ENCODE measurements around the gene BACH2. TPM values are rescaled to one million over a fixed set of nuclear protein-coding genes. Genes with fewer than 3 reads are reported as not detected.

Gene BACH2
- total RNA-seq, 1 experiment from 2014 or later: 3.3 TPM

DNA sequence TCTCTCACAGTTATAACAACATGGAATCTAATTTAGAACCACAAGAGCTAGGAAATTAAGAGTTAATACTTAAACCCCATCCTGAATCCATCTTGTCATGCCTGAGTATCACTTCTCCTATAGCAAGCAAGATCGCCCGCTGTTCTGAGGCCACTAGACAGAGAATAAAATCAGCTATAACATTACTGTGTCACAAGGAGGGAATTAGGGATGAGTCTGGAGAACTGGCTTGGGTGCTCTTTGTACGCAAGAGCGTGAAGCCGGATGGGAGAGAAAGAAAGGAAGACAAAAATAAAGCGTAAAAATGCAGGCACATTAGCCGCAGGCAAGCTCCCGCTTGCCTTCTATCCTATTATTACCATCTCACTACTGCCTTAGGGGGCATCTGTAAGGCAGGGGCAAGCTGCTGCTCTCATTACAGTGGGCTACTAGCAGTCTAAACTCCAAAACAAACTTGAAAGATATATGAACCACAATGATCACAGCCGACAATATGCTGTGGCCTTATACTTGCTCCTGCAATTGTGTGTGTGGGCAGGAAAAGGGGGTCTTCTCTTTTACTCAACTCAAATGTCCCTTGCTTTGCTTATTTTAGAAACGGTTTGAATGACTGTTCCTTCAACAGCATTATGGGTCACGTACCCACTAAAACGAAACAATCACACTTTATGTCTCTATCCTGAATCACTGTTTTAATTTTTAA lies 320.5 kb downstream of the BACH2 start:
- RAD21 ChIA-PET (ENCODE audit: low non-redundant PET in 1 of 2, low total read pairs in 2 of 2, uncharacterized antibody in 2 of 2, unreplicated experiment in 2 of 2): no interaction called here
- Histone ChIP-seq H3K27me3 (ENCODE audit: insufficient read depth, low read length) (no peaks in the 10 kb centered on the region), H3K9ac (ENCODE audit: low read length) (no peak overlapping the region), H3K4me1 (ENCODE audit: control insufficient read depth in 1 of 2, insufficient read depth in 2 of 2, low read length in 2 of 2) (no peaks in the 10 kb centered on the region), H3K27ac (ENCODE audit: low read depth, low read length) (no peak overlapping the region), H3K36me3 (ENCODE audit: control insufficient read depth in 1 of 2, insufficient read depth in 2 of 2, low read length in 2 of 2) (no peaks in the 10 kb centered on the region), H3K4me3 (replicated peaks in 1 of 2; ENCODE audit: low read depth in 1 of 2, low read length in 2 of 2) (no peak overlapping the region), H3K79me2 (ENCODE audit: insufficient read depth, low read length) (no peaks in the 10 kb centered on the region), H4K20me1 (ENCODE audit: insufficient read depth) (no peaks in the 10 kb centered on the region), H3K9me2 (ENCODE audit: insufficient read depth) (no peaks in the 10 kb centered on the region), H3K4me2 (ENCODE audit: low read length) (no peak overlapping the region), H2AFZ (ENCODE audit: low read depth, low read length, poor library complexity, severe bottlenecking) (no peak overlapping the region), H3K9me3 (ENCODE audit: control insufficient read depth in 1 of 2, insufficient read depth in 1 of 2, low read depth in 1 of 2, low read length in 2 of 2) (no peaks in the 10 kb centered on the region)
- intact Hi-C loops (cut with micrococcal nuclease): no loop called here
- ATAC-seq (no peak), DNase-seq (ENCODE audit: low read depth, low spot score) (no peak)
- POLR2A ChIA-PET: no interaction called here
- no TSS peak for BruUV-seq (replicated peaks)
- CTCF ChIA-PET: no interaction called here
- TF ChIP-seq, protein P1, sequence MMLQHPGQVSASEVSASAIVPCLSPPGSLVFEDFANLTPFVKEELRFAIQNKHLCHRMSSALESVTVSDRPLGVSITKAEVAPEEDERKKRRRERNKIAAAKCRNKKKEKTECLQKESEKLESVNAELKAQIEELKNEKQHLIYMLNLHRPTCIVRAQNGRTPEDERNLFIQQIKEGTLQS (IDR thresholded peaks at IDR 0.05): no peak
- TF ChIP-seq CEBPB (IDR thresholded peaks at IDR 0.05; ENCODE audit: low read depth): no peak
- TF ChIP-seq RAD21 (IDR thresholded peaks at IDR 0.05; ENCODE audit: low read depth): no peak

DNA sequence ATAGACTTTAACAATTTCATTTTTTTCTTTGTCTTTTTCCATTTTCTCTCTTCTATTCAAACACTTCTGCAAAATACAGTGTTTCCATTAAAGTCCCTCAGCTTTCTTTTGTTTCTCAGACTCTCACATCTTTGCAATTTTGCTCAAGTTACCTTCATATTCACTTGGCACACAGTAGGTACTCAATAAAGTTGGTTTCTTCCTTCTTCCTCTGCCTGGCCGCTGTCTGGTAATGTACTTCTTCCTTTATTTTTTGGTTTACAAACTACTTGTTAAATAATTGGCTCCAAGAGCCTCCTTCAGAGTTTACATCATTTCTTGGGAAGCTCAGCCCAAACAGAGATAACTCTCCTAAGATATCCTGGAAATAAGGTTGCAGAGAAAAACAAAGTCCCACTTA lies 321.3 kb downstream of the BACH2 start:
- ChIA-PET POLR2A (no interaction called here), RAD21 (ENCODE audit: low non-redundant PET in 1 of 2, low total read pairs in 2 of 2, uncharacterized antibody in 2 of 2, unreplicated experiment in 2 of 2) (no interaction called here), CTCF (interaction anchor here (1.3 kb wide), 1 partner anchor 504 kb away, joined by 3 read pairs; no protein-coding TSS in a partner anchor)
- H3K27ac ChIP-seq (ENCODE audit: low read depth, low read length): no peak overlapping the region
- TF ChIP-seq FOSL1 (IDR thresholded peaks at IDR 0.05; ENCODE audit: low read depth): no peak
- TF ChIP-seq, protein P2, sequence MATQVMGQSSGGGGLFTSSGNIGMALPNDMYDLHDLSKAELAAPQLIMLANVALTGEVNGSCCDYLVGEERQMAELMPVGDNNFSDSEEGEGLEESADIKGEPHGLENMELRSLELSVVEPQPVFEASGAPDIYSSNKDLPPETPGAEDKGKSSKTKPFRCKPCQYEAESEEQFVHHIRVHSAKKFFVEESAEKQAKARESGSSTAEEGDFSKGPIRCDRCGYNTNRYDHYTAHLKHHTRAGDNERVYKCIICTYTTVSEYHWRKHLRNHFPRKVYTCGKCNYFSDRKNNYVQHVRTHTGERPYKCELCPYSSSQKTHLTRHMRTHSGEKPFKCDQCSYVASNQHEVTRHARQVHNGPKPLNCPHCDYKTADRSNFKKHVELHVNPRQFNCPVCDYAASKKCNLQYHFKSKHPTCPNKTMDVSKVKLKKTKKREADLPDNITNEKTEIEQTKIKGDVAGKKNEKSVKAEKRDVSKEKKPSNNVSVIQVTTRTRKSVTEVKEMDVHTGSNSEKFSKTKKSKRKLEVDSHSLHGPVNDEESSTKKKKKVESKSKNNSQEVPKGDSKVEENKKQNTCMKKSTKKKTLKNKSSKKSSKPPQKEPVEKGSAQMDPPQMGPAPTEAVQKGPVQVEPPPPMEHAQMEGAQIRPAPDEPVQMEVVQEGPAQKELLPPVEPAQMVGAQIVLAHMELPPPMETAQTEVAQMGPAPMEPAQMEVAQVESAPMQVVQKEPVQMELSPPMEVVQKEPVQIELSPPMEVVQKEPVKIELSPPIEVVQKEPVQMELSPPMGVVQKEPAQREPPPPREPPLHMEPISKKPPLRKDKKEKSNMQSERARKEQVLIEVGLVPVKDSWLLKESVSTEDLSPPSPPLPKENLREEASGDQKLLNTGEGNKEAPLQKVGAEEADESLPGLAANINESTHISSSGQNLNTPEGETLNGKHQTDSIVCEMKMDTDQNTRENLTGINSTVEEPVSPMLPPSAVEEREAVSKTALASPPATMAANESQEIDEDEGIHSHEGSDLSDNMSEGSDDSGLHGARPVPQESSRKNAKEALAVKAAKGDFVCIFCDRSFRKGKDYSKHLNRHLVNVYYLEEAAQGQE (IDR thresholded peaks at IDR 0.05; ENCODE audit: low read depth): no peak
- no peak for TF ChIP-seq EZH2phosphoT487 (IDR thresholded peaks at IDR 0.05; ENCODE audit: borderline replicate concordance)
- TF ChIP-seq SIN3A (IDR thresholded peaks at IDR 0.05; ENCODE audit: low read depth): no peak
- no peak for TF ChIP-seq POLR2AphosphoS5 (IDR thresholded peaks at IDR 0.05; ENCODE audit: low read depth, low read length)
- TF ChIP-seq, protein P3, sequence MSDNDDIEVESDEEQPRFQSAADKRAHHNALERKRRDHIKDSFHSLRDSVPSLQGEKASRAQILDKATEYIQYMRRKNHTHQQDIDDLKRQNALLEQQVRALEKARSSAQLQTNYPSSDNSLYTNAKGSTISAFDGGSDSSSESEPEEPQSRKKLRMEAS (IDR thresholded peaks at IDR 0.05): no peak
- no peak for TF ChIP-seq RAD21 (IDR thresholded peaks at IDR 0.05; ENCODE audit: low read depth)
- TF ChIP-seq CBX3 (IDR thresholded peaks at IDR 0.05; ENCODE audit: low read depth): no peak
- no peak for TF ChIP-seq CEBPB (IDR thresholded peaks at IDR 0.05; ENCODE audit: low read depth)
- no peak for TF ChIP-seq EZH2 (IDR thresholded peaks at IDR 0.05)
- TF ChIP-seq POLR2A (IDR thresholded peaks at IDR 0.05; ENCODE audit: borderline replicate concordance, extremely low read depth, insufficient read depth, insufficient read length): no peak
- no peak for TF ChIP-seq SRF (IDR thresholded peaks at IDR 0.05; ENCODE audit: low read depth)
- TF ChIP-seq, protein P1 (IDR thresholded peaks at IDR 0.05): no peak
- BruUV-seq (replicated peaks): no TSS peak
- no peak overlapping the region for H3K9ac ChIP-seq (ENCODE audit: low read length)
- no peak overlapping the region for H3K4me3 ChIP-seq (replicated peaks in 1 of 2; ENCODE audit: low read depth in 1 of 2, low read length in 2 of 2)
- no peak for DNase-seq (ENCODE audit: low read depth, low spot score)
- H3K9me3 ChIP-seq (ENCODE audit: control insufficient read depth in 1 of 2, insufficient read depth in 1 of 2, low read depth in 1 of 2, low read length in 2 of 2): no peaks in the 10 kb centered on the region
- H3K4me1 ChIP-seq (ENCODE audit: control insufficient read depth in 1 of 2, insufficient read depth in 2 of 2, low read length in 2 of 2): no peaks in the 10 kb centered on the region
- no peak overlapping the region for H3K4me2 ChIP-seq (ENCODE audit: low read length)
- H2AFZ ChIP-seq (ENCODE audit: low read depth, low read length, poor library complexity, severe bottlenecking): no peak overlapping the region
- no peaks in the 10 kb centered on the region for H3K36me3 ChIP-seq (ENCODE audit: control insufficient read depth in 1 of 2, insufficient read depth in 2 of 2, low read length in 2 of 2)
- H3K27me3 ChIP-seq (ENCODE audit: insufficient read depth, low read length): no peaks in the 10 kb centered on the region
- intact Hi-C loops (cut with micrococcal nuclease): no loop called here
- ATAC-seq: no peak
- no peaks in the 10 kb centered on the region for H4K20me1 ChIP-seq (ENCODE audit: insufficient read depth)
- no peaks in the 10 kb centered on the region for H3K79me2 ChIP-seq (ENCODE audit: insufficient read depth, low read length)
- H3K9me2 ChIP-seq (ENCODE audit: insufficient read depth): no peaks in the 10 kb centered on the region

Data from HCT116 (cell line).